ENCODE measurements around the gene PON2. TPM values are rescaled to one million over a fixed set of nuclear protein-coding genes. Genes with fewer than 3 reads are reported as not detected.
"Not testable (repeated sequence)": the region's sequence is repeated elsewhere in the genome, so short reads cannot be mapped to it uniquely, and the experiment has no call there.

Gene PON2
- polyA plus RNA-seq (2012; ENCODE audit: insufficient read depth, insufficient read length) = not detected

DNA sequence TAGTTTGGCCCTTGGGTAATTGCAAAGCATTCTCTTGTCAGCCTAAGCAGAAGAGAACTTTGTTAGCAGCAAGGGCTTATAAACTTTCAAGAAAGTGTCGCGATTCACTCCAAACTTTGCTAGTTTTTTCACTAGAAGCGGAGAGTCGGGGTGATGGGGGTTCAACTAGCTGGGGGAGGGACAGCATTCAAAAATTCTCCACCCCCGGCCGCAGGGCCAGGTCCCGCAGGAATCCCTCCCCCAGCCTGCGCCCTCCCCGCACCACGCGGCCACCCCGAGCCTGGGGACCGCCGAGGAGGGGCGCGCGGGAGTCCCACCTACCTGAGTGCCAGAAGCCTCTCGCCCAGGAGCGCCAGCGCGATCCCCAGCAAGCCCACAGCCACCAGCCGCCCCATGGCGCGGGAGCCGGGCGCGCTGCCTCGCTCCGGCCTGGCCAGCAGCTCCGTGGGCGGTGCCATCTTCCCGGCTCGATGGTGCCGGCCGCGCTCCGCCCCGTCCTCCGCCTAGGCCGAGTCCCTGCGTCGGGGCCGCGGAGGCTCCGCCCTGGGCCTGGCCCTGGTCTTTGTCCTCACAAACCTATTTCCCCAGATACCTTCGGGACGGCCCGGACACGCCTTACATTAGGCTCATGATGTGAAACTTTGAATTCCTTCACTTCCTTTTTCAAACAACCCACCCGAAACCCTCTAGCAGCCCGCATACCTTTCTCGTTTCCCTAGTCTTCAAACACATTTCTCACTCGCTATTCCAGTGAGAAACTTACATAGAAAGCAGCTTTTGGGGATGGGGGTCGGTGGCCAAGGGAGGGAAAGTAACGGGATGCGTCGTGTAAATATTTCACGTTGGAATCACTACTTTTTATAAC is at the start of gene PON2:
Gene PON2 (minus strand): TSS at position 472 of the 865 bp plus-strand sequence. CDS start 77 bp downstream, at position 395.
- no peak within 1 kb of the TSS for H3K4me3 ChIP-seq (ENCODE audit: low read length)

DNA sequence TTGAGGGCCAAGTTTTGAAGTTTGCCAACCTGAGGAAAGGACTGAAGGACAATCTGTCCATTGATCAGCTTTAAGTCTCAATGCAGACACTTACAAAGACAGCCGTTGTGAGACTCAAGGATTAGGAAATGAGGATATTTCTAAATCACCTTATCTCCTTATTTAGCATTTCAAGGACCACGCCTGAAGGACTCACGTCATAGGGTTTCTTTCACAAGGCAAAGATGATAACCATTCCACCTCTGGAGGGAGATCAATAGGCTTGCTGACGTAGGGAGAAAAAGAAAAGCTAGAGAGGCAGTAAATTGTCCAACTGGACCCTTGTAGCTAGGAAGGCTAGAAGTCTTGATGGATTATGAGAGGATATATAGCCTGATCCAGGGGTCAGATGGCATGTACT is 47.6 kb upstream of the PON2 start:
- no peak for DNase-seq (ENCODE audit: low read depth, low spot score)
- no peak overlapping the region for H3K4me3 ChIP-seq (ENCODE audit: low read length)

More for the DNA sequence above, at the start of gene PON2:
- no peak for DNase-seq (ENCODE audit: low read depth, low spot score)

DNA sequence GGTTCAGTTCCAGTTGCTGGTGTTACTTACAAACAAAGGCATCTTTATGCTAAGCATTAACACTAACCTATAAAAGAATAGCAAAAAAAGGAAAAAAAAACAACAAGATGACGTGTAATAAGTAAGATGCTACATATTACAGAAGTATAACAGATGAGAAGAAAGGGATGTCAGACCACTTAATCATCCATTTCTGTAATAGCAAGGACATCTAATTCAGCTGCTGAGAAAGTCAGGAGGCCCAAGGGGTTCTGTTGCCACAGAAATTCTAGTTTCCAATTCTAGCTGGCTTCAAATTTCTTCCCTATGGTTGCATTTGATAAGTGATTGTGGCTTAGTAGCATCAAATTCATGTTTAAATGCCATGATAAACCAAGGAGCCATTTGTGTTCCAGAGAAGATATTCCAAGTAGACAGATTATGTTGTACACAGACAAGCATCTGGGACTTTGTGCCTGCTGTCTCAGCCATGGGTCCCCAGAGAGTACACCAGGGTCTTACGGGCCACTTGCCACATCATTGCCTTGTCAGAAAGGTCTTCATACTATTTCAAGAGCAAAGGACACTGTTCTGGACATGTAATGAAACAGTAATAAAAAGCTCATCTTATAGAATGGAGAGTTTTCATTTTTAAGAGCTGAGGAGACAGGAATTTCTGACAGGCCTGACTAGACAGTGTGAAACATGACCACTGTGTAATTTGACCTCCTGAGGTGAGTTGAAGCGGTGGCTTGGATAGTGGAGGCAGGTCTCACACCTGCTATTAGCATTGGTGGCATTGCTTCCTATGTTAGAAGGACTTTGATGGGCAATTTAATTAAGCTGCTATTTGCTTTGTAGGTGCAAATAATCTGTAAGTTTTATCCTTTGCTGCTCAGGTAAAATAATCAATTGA is 46.7 kb upstream of the PON2 start:
- DNase-seq (ENCODE audit: low read depth, low spot score) = no peak
- no peak overlapping the region for H3K4me3 ChIP-seq (ENCODE audit: low read length)

DNA sequence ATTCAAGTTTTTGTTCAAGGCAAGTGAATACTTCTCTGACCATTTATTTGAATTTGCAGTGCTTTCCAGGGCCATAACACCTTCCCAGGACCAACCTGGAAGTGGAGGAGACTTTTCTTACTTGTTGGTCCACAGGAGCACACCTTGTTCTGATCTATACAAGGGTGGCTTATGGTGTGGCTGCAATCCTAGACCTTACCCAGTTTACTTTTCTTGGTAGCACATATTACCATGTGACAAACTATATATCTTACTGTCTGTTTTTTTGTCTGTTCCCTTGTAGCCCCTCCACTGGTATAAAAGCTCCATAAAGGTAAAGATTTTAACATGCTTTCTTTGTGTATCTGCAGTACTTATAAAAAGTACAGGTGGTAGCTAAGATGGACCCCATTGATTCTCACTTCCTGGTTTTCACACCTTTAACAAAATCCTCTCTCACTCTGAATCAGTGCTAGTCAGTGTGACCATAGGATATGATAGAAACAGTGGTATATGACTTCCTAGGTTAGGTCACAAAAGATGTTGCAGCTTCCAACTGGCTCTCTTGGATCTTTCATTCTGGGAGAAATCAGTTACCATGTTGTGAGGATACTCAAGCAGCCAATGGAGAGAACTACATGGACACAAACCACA is 45.3 kb upstream of the PON2 start:
- DNase-seq (ENCODE audit: low read depth, low spot score) = no peak
- H3K4me3 ChIP-seq (ENCODE audit: low read length) = no peak overlapping the region

DNA sequence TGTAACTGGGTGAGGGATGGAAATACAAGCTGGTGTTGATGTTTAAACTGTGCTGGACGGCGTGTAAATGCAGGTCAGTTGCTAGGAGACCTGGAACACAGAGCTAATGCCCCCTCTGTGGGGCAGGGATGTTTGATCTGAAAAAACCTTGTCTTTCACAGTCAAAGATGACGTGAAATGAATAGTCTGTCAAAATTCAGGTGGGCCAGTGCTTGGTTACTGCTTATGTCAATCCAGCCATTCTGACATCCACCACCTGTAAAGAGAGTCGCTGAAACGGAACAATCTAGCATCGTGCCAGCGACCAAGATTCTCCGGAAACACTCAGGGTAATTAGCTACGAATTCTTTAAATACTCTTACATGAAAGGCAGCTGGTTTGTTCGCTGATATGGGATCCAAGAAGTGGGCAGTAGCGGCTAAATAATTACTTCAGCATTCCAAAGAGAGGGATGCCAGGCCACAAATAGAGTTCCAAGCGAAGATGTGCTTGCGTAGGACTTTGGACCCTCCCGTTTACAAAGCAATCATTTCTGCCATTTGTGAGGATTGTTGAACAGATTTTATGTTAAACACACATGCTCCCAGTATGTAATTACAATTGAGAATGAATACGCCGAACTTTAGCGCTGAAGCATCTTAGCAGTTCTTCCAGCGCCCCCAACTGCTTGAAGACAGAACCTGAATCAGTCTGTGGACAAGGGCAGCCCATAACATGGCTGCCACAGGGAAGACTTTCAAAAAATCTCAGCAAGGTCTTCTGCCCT is 43.6 kb upstream of the PON2 start:
- no peak for DNase-seq (ENCODE audit: low read depth, low spot score)
- H3K4me3 ChIP-seq (ENCODE audit: low read length) = no peak overlapping the region

DNA sequence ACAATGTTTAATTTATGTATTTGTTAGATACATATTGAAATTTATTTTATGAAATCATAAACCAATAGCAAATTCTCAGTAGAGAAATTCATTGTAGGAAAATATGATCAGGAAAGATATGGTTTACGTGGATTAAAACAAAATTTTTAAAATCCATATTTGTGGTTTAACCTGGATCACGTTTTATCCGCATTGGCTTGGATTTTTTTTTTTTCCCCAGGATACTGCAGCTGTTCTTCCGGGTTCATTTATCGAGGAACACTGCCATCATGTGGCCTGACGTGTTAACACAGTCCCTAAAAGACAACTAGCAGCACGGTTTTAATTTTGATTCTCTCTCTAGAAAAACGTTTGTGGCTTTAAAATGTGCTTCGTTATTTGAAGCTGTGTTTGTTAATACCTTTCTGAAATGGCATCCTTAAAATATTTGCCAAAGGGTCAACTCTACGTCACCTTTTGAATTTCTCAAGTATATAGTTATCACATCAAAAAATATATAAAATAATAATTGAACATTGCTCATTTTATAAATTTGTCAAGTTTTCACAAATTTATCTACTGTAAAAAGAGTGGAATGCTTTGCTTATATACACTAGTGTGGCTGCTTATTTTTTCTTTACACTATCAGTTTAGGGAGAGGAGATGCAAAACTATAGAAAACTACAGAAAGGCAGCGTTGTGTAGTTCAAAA is 42.2 kb upstream of the PON2 start:
- peak; percentile 65 for DNase-seq (ENCODE audit: low read depth, low spot score)
- no peak overlapping the region for H3K4me3 ChIP-seq (ENCODE audit: low read length)

DNA sequence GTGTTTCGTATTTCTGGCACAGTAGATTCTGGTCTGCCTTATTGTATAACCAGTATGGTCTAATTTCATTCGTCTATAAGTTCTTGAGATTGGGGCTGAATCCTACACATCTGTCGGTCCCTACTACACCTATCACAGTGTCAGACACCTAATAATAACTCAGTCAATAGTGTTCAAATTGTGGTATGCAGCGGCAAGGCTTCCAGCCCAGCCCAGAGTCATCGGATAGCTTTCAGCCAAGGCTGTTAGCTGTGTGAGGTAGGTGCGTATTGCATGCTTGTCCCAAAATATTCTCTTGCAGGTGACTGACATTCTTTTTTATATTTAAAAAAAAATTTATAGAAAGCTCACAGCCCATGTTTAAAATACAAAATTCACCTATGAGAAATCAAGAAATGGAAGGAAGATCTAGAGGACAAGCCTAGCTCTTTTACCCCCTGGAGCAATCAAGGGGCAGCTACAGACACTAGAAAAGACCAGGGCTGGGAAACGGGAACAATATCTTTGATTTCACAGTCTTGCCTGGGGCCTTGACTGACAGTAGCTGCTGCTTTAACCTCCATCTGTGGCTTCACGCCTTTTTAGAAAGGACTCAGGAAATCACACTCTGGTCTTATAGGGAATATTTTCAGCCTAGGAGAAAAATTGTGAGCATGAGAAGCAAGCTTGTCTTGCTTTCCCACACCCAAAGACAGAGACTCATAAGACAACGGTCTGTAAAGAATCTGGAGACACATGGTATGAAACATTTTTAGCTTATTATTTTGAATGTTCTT is 41.4 kb upstream of the PON2 start:
- no peak for DNase-seq (ENCODE audit: low read depth, low spot score)
- no peak overlapping the region for H3K4me3 ChIP-seq (ENCODE audit: low read length)

DNA sequence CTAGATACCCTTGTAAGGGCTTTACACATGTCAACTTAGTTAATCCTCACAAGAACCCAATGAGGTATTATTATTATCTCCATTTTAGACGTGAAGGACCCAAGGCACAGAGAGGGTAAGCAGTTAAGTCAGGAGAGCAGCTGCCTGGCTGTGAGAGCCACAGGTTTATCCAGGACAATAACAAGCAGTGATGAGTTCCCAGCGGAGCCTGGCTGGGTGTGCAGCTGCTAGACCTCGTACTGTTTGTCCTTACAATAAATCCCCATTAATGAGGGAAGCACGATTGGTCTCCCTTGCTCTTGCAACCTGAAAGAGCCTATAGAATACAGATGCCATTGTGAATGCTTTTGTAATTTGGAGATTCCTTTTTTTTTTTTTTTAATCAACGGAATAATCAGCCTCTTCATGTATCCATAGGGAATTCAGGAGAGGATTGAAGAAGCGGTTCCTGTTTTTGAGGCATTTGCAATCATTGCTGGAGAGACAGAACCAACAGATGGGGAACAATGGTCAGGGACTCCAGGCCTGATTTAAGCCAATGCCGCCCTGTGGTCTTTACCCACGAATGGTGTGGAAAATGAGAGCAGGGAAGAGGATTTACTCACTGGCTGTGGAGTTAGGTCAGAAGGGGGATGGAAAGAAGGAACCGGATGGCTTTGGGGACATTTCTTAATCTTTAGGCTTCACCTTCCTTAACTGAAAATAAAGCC is 38.6 kb upstream of the PON2 start:
- no peak overlapping the region for H3K4me3 ChIP-seq (ENCODE audit: low read length)
- DNase-seq (ENCODE audit: low read depth, low spot score) = no peak

DNA sequence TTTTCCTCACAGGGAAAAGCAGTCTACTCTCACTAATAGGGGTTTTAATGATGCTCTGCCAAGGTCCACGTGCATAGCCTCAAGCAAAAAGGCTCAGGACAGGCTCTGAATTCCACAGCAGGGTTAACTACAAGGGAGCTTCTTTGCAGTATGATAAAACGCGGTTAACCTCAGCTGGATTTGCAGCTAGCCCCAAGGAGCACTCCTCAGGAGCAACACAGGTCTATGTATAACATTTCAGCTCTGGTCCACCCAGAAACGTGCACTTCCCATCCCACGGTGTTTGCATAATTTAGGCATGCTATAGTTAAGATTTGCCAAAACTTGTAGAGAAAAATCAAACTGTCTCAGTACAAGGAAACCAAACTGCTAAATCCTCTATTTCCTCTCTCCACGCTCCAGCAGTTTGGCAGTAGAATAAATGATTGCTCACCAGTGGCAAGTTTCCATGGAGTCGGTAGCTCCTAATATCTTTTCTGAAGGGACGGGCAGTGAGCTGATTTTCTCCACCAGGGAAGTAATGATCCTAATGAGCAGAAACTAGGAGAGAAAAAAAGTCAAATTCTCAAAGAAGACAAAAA is 37.8 kb upstream of the PON2 start:
- no peak for DNase-seq (ENCODE audit: low read depth, low spot score)
- H3K4me3 ChIP-seq (ENCODE audit: low read length) = no peak overlapping the region

DNA sequence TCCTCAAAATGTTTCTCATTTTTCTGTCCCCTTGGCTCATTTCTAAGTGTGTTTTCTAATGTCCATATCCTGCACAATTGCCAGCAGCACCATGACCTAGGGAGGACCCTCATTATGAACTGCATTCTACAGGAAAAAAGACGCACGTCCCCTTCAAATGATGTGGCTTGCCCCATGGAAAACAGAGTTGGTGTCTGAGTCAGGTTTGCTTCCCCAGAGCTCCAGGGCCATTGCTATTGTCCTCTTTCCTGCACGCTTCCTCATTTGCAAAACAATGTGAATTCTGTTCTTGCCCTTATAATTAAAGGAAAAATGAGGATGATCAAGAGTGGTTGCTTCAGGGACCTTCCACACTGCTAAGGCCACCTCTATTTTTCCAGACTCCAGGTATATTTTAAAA is 36.2 kb upstream of the PON2 start:
- no peak overlapping the region for H3K4me3 ChIP-seq (ENCODE audit: low read length)
- no peak for DNase-seq (ENCODE audit: low read depth, low spot score)

DNA sequence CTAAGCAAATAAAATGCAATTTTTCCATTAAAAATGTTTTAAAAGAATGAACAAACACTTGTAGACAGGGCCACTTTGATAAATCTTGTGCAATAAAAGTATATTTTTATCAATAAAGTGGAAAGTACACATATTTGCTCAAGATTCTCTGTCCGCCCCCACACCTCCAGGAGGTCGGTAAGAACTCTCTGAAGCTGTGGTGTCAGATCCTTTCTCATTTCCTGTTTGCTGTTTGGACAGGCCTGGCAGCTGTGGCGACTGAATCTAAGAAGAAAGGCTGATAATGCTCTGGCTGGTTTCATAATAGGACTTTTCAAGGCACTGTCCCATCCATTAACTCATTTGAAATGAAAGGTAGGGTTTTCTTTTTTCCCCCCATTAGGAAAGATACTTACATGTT is 35.6 kb upstream of the PON2 start:
- DNase-seq (ENCODE audit: low read depth, low spot score) = no peak
- H3K4me3 ChIP-seq (ENCODE audit: low read length) = no peak overlapping the region

DNA sequence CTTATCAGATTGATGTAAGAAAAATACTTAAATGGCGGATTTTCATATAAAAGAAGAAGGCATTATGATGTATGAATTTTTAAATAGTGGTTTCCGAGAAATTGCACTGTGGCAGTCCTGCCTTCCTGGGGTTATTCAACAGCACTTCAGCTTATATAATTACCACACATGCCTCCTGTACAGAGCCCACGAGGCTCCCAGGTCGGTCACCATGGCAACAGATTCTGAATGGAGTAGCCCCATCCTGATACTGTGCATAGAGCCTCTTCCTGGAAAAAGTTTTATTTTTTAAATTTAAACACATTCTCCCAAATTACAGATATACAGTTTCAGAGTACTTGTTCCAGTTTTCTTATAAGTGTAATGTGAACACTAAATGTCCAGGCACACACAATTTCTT is 35.0 kb upstream of the PON2 start:
- no peak overlapping the region for H3K4me3 ChIP-seq (ENCODE audit: low read length)

DNA sequence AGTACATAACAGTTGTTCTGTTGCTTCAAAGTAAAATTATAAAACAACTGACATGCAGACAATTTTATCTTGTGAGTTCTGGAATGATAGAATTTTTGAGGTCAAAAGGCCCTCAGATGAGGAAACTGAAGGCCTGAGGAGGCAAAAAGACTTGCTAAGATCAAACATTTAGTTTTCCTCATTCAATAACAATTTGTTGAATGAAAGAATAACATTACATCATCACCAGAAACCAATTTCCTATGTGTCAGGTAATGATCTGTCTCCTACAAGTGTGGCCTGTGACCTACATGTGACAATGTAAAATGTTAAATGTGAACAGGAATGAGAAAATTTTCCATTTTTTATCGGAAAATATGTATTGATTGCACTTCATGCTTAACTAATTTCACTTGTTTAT is 34.4 kb upstream of the PON2 start:
- no peak overlapping the region for H3K4me3 ChIP-seq (ENCODE audit: low read length)
- DNase-seq (ENCODE audit: low read depth, low spot score) = no peak

More for the DNA sequence above, 35.0 kb upstream of the PON2 start:
- DNase-seq (ENCODE audit: low read depth, low spot score) = no peak

DNA sequence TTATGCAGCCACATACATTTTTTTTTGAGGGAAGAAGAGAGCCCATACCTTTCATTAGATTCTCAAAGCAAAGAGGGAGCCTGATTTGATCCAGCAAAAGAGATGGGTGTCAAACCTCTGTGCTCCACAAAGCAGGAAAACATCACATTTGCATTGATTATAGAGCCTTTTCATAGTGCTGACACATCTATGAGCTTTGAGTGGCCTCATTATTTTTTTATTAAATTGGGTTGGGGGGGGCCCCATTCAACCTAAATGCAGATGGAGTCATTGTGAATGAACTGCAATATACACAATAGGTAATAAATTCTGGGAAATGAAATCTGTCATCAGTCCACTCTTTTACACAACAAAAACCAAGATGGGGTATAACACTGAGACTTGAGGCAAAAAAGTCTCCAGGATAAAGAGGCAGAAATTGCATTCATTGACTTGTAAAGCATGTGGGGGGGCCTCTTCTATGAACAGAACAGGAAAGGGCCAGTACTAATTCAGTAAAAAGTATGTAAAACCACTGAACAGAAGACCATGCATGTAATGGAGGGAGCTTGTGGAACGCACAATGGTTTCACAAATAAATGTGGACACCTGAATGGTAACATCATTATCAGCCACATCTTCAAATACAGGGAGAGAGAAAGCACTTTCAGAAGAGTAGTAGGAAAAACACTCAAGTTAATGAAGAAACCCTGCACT is 33.2 kb upstream of the PON2 start:
- DNase-seq (ENCODE audit: low read depth, low spot score) = no peak

DNA sequence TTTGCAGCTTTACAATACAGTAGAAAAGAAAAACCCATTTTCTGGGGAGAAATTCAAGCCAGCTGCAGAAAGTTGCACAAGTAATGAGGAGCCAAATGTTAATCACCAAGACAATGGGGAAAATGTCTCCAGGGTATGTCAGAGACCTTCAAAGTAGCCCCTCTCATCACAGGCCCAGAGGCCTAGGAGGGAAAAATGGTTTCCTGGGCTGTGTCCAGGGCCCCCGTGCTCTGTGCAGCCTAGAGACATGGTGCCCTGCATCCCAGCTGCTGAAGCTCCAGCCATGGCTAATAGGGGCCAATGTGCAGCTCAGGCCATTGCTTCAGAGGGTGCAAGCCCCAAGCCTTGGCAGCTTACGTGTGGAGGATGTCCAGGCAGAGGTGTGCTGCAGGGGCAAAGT is 25.8 kb upstream of the PON2 start:
- not testable (repeated sequence) for H3K4me3 ChIP-seq (ENCODE audit: low read length)

More for the DNA sequence above, 33.2 kb upstream of the PON2 start:
- H3K4me3 ChIP-seq (ENCODE audit: low read length) = no peak overlapping the region

DNA sequence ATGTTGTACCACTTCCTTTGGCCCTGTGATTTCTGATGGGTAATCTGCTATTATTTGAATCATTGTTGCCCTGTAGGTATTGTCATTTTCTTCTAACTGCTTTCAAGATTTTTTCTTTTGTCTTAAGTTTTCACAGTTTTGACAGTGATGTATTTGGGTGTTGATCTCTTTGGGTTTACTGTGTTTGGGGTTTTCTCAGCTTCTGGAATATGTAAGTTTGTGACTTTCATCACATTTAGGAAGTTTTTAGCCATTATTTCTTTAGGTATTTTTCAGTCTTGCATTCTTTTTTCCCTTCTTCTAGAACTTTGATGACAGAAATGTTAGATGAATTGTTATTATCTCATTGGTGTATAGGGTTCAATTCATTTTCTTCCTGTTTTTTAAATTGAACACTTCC is 23.1 kb upstream of the PON2 start:
- DNase-seq (ENCODE audit: low read depth, low spot score) = no peak

More for the DNA sequence above, 25.8 kb upstream of the PON2 start:
- not testable (repeated sequence) for DNase-seq (ENCODE audit: low read depth, low spot score)

More for the DNA sequence above, 23.1 kb upstream of the PON2 start:
- H3K4me3 ChIP-seq (ENCODE audit: low read length) = no peak overlapping the region
